CD4-positive, CD25-positive, alpha-beta regulatory T cell (primary cell): ENCODE data around the gene JDP2. TPM values are rescaled to one million over a fixed set of nuclear protein-coding genes. Genes with fewer than 3 reads are reported as not detected.
A peak's percentile ranks its signal among the peaks of the same experiment; 100 is the strongest.

Source experiments
- ATAC-seq, 2 donors: fragments of 150-1000 bp; cut with Tn5 transposase; one replicate each; pipeline ENCODE4 v1.10.0; 2021; ENCODE audit warnings: low read depth in 2 of 2, moderate number of reproducible peaks in 2 of 2, moderate library complexity in 1 of 2
- DNase-seq, 3 donors: peaks; one replicate each; pipeline versions ENCODE4 v3.0.0 to v3.0.0-alpha.2; 2012 to 2022; ENCODE audit warnings: mixed read lengths in 1 of 3
- H3K27ac ChIP-seq: one replicate; pipeline ENCODE4 v1.7.0; 2013; ENCODE audit warnings: mild to moderate bottlenecking, low read length; ENCODE audit not compliant: insufficient read depth, poor library complexity, severe bottlenecking
- H3K27me3 ChIP-seq: one replicate; pipeline ENCODE4 v1.7.0; 2013; ENCODE audit warnings: low read length; ENCODE audit not compliant: control insufficient read depth, insufficient read depth
- H3K36me3 ChIP-seq: one replicate; pipeline ENCODE4 v1.7.0; 2013; ENCODE audit warnings: mild to moderate bottlenecking, low read length, moderate library complexity; ENCODE audit not compliant: control insufficient read depth, insufficient read depth
- H3K4me1 ChIP-seq: 2 replicates; pipeline ENCODE4 v1.7.0; 2013; ENCODE audit warnings: mild to moderate bottlenecking, low read length; ENCODE audit not compliant: insufficient read depth, control insufficient read depth, poor library complexity, severe bottlenecking
- H3K4me3 ChIP-seq: one replicate; pipeline ENCODE4 v1.7.0; 2013; ENCODE audit warnings: low read depth, mild to moderate bottlenecking, low read length, moderate library complexity
- H3K9me3 ChIP-seq, 2 experiments: 1 replicate in 1 of 2; 2 replicates in 1 of 2; pipeline ENCODE4 v1.7.0; 2013; ENCODE audit warnings: low read length in 2 of 2, mild to moderate bottlenecking in 1 of 2, moderate library complexity in 1 of 2; ENCODE audit not compliant: control insufficient read depth in 2 of 2
- H3K27ac Mint-ChIP-seq, 3 donors: one replicate each; pipeline ENCODE4 v1.8.0; 2020 to 2022; ENCODE audit warnings: mild to moderate bottlenecking in 3 of 3, mixed read lengths in 3 of 3, moderate library complexity in 2 of 3
- H3K27me3 Mint-ChIP-seq: one replicate; pipeline ENCODE4 v1.8.0; 2022; ENCODE audit warnings: mild to moderate bottlenecking, mixed read lengths
- H3K36me3 Mint-ChIP-seq: one replicate; pipeline ENCODE4 v1.8.0; 2020; ENCODE audit warnings: mixed read lengths
- H3K4me1 Mint-ChIP-seq, 4 donors: one replicate each; pipeline ENCODE4 v1.8.0; 2020 to 2022; ENCODE audit warnings: mixed read lengths in 4 of 4, mild to moderate bottlenecking in 1 of 4
- H3K4me3 Mint-ChIP-seq, 4 donors: one replicate each; pipeline ENCODE4 v1.8.0; 2020 to 2022; ENCODE audit warnings: mild to moderate bottlenecking in 4 of 4, mixed read lengths in 4 of 4, moderate library complexity in 3 of 4
- H3K9me3 Mint-ChIP-seq, 7 donors: one replicate each; pipeline ENCODE4 v1.8.0; 2020 to 2022; ENCODE audit warnings: mixed read lengths in 7 of 7, mild to moderate bottlenecking in 3 of 7, moderate library complexity in 2 of 7
- polyA plus RNA-seq, 4 donors: library from polyadenylated mRNA; unstranded; fragments of 300-500 nt; fragmentation: Illumina TruSeq; gene quantifications; one replicate each; pipeline ENCODE4 v1.2.3, GENCODE V29; 2021
- total RNA-seq: library from RNA; stranded (reverse); gene quantifications from one replicate; pipeline ENCODE4 v1.2.3, GENCODE V29; 2022

Gene JDP2
- total and polyA plus RNA-seq, 5 donors from 2014 or later = 0.62 to 0.79 TPM; not detected in 3

GRCh38 chr14:75514673-75515628, 87.1 kb downstream of the JDP2 start:
- H3K36me3 Mint-ChIP-seq = no peaks in the 10 kb centered on the region
- peaks cover 34% of the 10 kb centered on the region for H3K4me1 ChIP-seq
- H3K36me3 ChIP-seq = no peaks in the 10 kb centered on the region
- peak overlapping the region; percentile 67 for H3K4me3 ChIP-seq
- no peaks in the 10 kb centered on the region for H3K27me3 Mint-ChIP-seq
- H3K9me3 Mint-ChIP-seq = peaks cover 0 to 19% (median 5%) of the 10 kb centered on the region in 7 donors
- H3K4me1 Mint-ChIP-seq = peaks cover 23 to 57% (median 42%) of the 10 kb centered on the region in 4 donors
- peak overlapping the region; percentile 77 to 94 (median 91) for H3K4me3 Mint-ChIP-seq
- DNase-seq (peak; percentile 48 to 82 (median 65)), ATAC-seq (peak; percentile 76)
- H3K27ac ChIP-seq = peak overlapping the region; percentile 89
- H3K27me3 ChIP-seq = no peaks in the 10 kb centered on the region
- H3K9me3 ChIP-seq = peaks cover 14 to 16% of the 10 kb centered on the region in 2 experiments
- peak overlapping the region; percentile 96 to 99 (median 97) for H3K27ac Mint-ChIP-seq

- Histone ChIP-seq H3K27me3 (no peaks in the 10 kb centered on the region), H3K9me3 (peaks cover 14 to 16% of the 10 kb centered on the region in 2 experiments), H3K27ac (peak overlapping the region; percentile 89), H3K4me3 (peak overlapping the region; percentile 67), H3K36me3 (no peaks in the 10 kb centered on the region), H3K4me1 (peaks cover 41% of the 10 kb centered on the region)
- Mint-ChIP-seq H3K4me3 (peak overlapping the region; percentile 77 to 94 (median 91)), H3K27me3 (no peaks in the 10 kb centered on the region), H3K27ac (peak overlapping the region; percentile 96 to 99 (median 97)), H3K36me3 (no peaks in the 10 kb centered on the region), H3K9me3 (peaks cover 0 to 14% (median 5%) of the 10 kb centered on the region in 7 donors), H3K4me1 (peaks cover 27 to 63% (median 43%) of the 10 kb centered on the region in 4 donors)
- DNase-seq (peak in 1 of 3 donors; percentile 26), ATAC-seq (peak; percentile 13 to 32)
Measured at GRCh38 chr14:75515629-75515996, 87.8 kb downstream of the JDP2 start.

GRCh38 chr14:75518625-75519024, 90.8 kb downstream of the JDP2 start:
- no peak overlapping the region for H3K4me3 ChIP-seq
- Mint-ChIP-seq H3K4me3 (peak overlapping the region in 2 of 4 donors; percentile 0 to 74), H3K36me3 (no peaks in the 10 kb centered on the region), H3K27ac (peak overlapping the region; percentile 7 to 62 (median 32)), H3K27me3 (no peaks in the 10 kb centered on the region), H3K4me1 (peaks cover 42 to 87% (median 64%) of the 10 kb centered on the region in 4 donors), H3K9me3 (no peaks in the 10 kb centered on the region)
- no peaks in the 10 kb centered on the region for H3K36me3 ChIP-seq
- no peaks in the 10 kb centered on the region for H3K9me3 ChIP-seq
- H3K4me1 ChIP-seq = peaks cover 62% of the 10 kb centered on the region
- DNase-seq = peak in 1 of 3 donors; percentile 74
- H3K27ac ChIP-seq = no peak overlapping the region
- no peaks in the 10 kb centered on the region for H3K27me3 ChIP-seq
- ATAC-seq = no peak

- H3K27ac Mint-ChIP-seq = peak overlapping the region in 2 of 3 donors; percentile 87 to 98
- no peak overlapping the region for H3K27ac ChIP-seq
- H3K36me3 ChIP-seq = no peaks in the 10 kb centered on the region
- H3K27me3 Mint-ChIP-seq = no peaks in the 10 kb centered on the region
- peaks cover 37 to 86% (median 64%) of the 10 kb centered on the region in 4 donors for H3K4me1 Mint-ChIP-seq
- no peak for ATAC-seq
- H3K27me3 ChIP-seq = no peaks in the 10 kb centered on the region
- peak overlapping the region; percentile 16 for H3K4me3 ChIP-seq
- H3K9me3 ChIP-seq = no peaks in the 10 kb centered on the region
- no peaks in the 10 kb centered on the region for H3K36me3 Mint-ChIP-seq
- DNase-seq = no peak
- no peaks in the 10 kb centered on the region for H3K9me3 Mint-ChIP-seq
- H3K4me1 ChIP-seq = peaks cover 62% of the 10 kb centered on the region
- H3K4me3 Mint-ChIP-seq = no peak overlapping the region
Measured at GRCh38 chr14:75519394-75519793, 91.6 kb downstream of the JDP2 start.

- H3K36me3 ChIP-seq = no peaks in the 10 kb centered on the region
- H3K36me3 Mint-ChIP-seq = peaks cover 5% of the 10 kb centered on the region
- peak overlapping the region; percentile 94 for H3K4me3 ChIP-seq
- H3K4me3 Mint-ChIP-seq = peak overlapping the region in 3 of 4 donors; percentile 34 to 96 (median 48)
- ATAC-seq (no peak), DNase-seq (no peak)
- no peaks in the 10 kb centered on the region for H3K27me3 ChIP-seq
- no peaks in the 10 kb centered on the region for H3K27me3 Mint-ChIP-seq
- H3K27ac Mint-ChIP-seq = peak overlapping the region; percentile 87 to 98 (median 94)
- no peaks in the 10 kb centered on the region for H3K9me3 Mint-ChIP-seq
- H3K4me1 Mint-ChIP-seq = peaks cover 34 to 88% (median 65%) of the 10 kb centered on the region in 4 donors
- H3K4me1 ChIP-seq = peaks cover 57% of the 10 kb centered on the region
- peak overlapping the region; percentile 95 for H3K27ac ChIP-seq
- H3K9me3 ChIP-seq = no peaks in the 10 kb centered on the region
Measured at GRCh38 chr14:75519826-75520728, 92.3 kb downstream of the JDP2 start.

- H3K9me3 Mint-ChIP-seq = no peaks in the 10 kb centered on the region
- H3K36me3 ChIP-seq = no peaks in the 10 kb centered on the region
- peak overlapping the region; percentile 95 for H3K27ac ChIP-seq
- H3K36me3 Mint-ChIP-seq = peaks cover 7% of the 10 kb centered on the region
- H3K9me3 ChIP-seq = no peaks in the 10 kb centered on the region
- peak overlapping the region; percentile 66 to 98 (median 94) for H3K27ac Mint-ChIP-seq
- no peaks in the 10 kb centered on the region for H3K27me3 Mint-ChIP-seq
- peaks cover 56% of the 10 kb centered on the region for H3K4me1 ChIP-seq
- H3K27me3 ChIP-seq = no peaks in the 10 kb centered on the region
- peaks cover 27 to 88% (median 63%) of the 10 kb centered on the region in 4 donors for H3K4me1 Mint-ChIP-seq
- peak overlapping the region; percentile 24 to 96 (median 41) for H3K4me3 Mint-ChIP-seq
- ATAC-seq (no peak), DNase-seq (no peak)
- peak overlapping the region; percentile 94 for H3K4me3 ChIP-seq
Measured at GRCh38 chr14:75520852-75521251, 93.0 kb downstream of the JDP2 start.
